Activated T-cell treated with anti-CD3 and anti-CD28 coated beads for 48 hours (primary cell): ENCODE data around the gene NOMO2.
A peak's percentile ranks its signal among the peaks of the same experiment; 100 is the strongest.
"Not testable (repeated sequence)": the region's sequence is repeated elsewhere in the genome, so short reads cannot be mapped to it uniquely, and the experiment has no call there.

Experiments used
- DNase-seq: peaks from one replicate; pipeline ENCODE4 v3.0.0-alpha.2; 2020; ENCODE audit warnings: low read depth

The NOMO2 gene

GRCh38 chr16:18518536-18519283, 43.2 kb downstream of the NOMO2 start:
- not testable (repeated sequence) for DNase-seq

- not testable (repeated sequence) for DNase-seq
Observed at GRCh38 chr16:18498430-18498829, 63.5 kb downstream of the NOMO2 start.

DNA sequence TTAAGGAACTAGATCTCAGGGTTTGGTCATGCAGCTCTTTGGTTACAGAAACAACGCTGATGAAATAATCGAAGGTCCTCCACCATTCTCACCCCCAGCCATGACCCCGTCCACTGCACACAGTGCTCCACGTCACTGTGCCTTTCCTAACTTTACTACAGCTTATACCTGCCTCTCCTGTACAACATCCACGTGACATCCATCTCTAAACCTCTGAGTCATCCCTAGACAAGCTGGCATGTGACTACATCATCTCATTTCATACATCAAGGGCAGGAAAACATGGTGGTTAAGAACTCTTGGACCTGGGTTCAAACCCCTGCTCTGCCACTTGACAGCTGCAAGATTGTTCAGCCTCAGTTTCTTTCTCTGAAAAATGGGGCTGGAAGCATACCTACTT, 64.9 kb downstream of the NOMO2 start:
- not testable (repeated sequence) for DNase-seq

GRCh38 chr16:18492118-18492897, 69.6 kb downstream of the NOMO2 start:
- not testable (repeated sequence) for DNase-seq

DNA sequence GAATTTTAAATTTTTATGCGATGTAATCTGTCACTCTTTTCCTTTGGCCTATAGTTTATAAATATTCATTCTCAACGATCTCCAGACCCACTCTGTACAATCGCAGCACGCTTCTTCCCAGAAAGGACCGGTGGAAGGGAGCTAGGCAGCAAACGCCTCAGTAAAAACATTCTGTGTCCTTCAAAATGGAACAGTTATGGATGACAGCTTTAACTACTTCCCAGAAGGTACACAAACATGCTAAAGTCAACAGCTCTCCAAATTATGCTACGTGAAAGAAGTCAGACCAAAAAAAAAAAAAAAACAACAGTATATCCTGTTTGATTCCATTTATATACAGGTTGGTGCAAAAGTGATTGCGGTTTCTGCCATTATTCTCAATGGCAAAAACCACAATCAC, 125.9 kb downstream of the NOMO2 start:
- DNase-seq = not testable (repeated sequence)

GRCh38 chr16:18415827-18416226, 146.1 kb downstream of the NOMO2 start:
- not testable (repeated sequence) for DNase-seq

DNA sequence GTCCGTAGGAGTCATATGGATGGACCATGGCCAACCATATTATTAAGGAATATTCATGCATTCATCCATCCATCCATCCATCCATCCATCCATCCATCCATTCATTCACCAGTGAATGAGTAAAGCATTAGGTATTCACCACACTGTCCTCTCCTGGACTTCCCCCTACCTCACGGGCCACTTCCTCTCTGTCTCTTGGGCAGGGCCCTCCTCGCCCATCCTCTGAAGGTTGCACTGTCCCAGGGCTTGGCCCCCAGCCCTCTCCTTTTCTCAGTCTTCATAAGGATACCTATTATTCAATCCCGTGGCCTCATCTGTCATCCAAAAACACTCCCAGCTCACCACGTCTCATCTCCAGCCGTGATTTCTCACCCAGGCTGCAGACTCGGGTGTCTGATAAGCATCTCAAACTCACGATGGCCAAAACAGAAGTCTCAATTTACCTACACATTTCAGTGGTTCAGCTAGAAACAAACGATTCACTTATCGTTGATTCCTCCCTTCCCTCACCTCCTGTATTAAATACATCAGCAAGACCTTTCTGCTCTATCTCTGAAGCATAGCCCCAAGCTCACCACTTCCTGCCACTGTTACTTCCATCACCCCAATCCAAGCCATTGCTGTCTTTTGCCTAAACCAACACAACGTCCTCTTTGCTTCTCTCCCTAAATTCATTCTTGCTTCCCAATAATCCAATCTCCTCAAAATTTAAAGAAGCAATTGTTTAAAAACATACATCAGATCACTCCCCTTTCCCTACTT, 152.2 kb downstream of the NOMO2 start:
- DNase-seq = not testable (repeated sequence)

DNA sequence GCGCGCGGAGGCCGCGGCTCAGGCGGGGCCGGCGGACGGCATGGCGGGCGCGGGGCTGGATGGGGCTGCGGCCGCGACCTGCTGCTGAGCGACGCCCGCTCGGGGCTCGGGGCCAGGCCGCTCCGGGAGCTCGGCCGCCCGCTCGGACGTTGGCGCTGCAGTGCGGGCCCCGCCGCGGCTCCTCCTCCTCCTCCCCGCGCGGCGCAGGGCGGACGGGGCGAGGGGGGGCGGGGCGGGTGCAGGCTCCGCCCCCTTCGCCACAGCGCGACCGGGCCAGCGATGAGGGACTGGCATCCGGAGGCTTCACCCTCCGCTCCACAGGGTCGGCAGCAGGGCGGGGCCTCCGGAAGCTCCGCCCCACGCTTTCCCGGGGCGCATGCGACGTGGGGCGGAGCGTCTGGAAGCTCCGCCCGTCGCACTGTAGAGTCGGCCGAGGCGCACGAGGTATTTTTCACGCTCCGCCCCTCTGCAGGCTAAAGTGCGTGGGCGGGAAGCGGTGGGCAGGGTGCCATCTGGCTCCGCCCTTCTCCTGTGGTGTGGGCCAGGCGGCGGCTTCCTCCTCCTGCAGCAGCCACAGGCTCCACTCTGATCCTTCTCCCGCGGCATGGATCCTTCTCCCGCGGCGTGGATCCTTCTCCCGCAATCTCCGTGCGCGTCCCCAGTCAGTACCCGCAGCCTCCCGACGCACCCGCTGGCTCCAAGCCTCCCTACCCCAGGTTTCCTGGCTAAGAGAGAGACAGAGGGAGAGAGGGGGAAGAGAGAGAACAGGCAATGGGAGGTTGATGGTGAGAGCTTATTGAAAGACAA, 159.8 kb downstream of the NOMO2 start:
- not testable (repeated sequence) for DNase-seq

DNA sequence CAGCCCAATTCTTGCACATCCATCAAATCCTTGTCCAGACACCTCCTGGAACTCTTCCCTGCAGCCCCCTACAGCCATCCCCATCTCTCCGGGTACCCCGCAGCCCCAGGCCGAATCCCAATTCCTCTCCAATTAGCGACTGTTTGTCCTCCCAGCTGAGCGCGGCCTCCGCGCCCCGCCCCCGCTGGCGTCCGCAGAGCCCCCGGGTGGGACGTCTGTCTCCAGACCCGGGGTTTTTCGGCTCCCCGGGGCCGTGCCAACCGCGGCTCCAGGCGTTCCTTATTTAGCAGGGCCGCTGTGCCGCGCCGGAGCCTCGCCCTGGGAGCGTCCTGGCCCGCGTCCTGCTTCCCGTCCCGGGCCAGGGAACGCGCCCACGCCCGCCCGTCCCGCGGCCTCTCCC, 160.7 kb downstream of the NOMO2 start:
- DNase-seq = peak; percentile 10

DNA sequence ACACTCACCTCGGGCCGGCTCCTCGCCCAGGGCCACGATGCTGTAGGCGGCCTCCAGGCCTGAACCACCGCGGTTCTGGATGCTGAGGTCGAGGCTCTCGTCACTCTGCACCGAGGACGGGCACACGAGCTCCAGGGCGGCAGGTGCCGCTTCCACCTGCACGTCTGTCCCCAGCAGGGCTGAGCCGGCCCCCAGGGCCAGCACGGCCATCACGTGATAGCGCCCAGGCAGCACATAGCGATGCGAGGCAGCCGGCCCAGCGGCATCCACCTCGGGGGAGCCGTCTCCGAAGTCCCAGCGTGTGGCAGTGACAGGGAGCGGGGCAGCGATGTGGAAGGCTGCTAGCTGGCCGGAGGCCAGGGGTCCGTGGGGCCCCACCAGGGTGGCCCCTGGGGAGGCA, 167.5 kb downstream of the NOMO2 start:
- not testable (repeated sequence) for DNase-seq

- not testable (repeated sequence) for DNase-seq
Observed at GRCh38 chr16:18387767-18388166, 174.1 kb downstream of the NOMO2 start.

DNA sequence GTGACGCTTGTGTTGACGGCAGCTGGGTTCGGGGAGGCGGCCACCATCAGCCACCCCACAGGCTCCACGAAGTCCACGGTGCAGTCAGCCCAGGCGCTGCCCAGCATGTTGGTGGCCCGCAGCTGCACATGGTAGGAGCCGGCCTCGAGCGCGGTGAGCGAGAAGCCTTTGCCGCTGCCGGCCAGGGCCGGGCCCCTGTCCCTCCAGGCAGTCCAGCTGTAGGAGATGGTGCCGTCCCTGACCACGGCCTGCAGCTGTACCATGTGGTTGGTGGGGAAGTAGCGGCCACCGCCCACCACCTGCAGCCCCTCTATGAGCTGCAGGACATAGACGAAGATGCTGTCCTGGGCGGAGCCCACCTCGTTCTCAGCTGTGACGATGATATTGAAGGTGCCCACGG, 175.4 kb downstream of the NOMO2 start:
- not testable (repeated sequence) for DNase-seq

DNA sequence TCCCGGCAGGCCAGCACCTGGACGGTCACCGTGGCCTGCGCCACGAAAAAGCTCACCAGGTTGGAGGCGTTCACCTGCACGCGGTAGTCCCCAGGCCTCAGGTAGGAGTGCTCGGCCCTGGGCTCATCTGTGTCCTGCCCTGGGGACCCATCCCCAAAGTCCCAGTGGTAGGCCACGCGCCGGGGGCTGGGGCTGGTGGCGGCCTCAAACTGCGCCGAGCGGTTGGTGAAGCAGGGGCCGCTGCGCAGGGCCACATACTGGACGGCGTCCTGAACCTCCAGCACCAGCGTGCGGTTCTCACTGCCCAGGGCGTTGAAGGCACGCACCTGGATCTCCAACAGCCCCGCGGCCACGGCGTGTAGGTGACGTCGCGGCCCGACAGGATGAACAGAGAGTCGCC, 176.6 kb downstream of the NOMO2 start:
- DNase-seq = not testable (repeated sequence)

- DNase-seq = not testable (repeated sequence)
Observed at GRCh38 chr16:18384869-18385268, 177.0 kb downstream of the NOMO2 start.

- DNase-seq = not testable (repeated sequence)
Observed at GRCh38 chr16:18384098-18384636, 177.7 kb downstream of the NOMO2 start.

GRCh38 chr16:18382696-18383095, 179.2 kb downstream of the NOMO2 start:
- not testable (repeated sequence) for DNase-seq
